Left lung (tissue), 10 donors: ENCODE data around the gene KDM7A. TPM values are rescaled to one million over a fixed set of nuclear protein-coding genes. Genes with fewer than 3 reads are reported as not detected.

Experiments used
- ATAC-seq: fragments of 200-7000 bp; cut with Tn5 transposase; one replicate; pipeline ENCODE4 v1.9.1; 2020; ENCODE audit warnings: moderate library complexity
- DNase-seq, 4 donors: peaks; one replicate each; pipeline ENCODE4 v3.0.0-alpha.2; 2013 to 2020
- H3K27ac ChIP-seq, 2 donors: fragments of 200-600 bp; sonication (generic) in 1 of 2; one replicate each; pipeline versions ENCODE4 v1.5.0 to v1.8.0; 2020 to 2021
- H3K27me3 ChIP-seq, 2 donors: fragments of 200-600 bp; sonication (generic) in 1 of 2; one replicate each; pipeline versions ENCODE4 v1.5.0 to v1.8.0; 2020 to 2021
- H3K36me3 ChIP-seq, 2 donors: fragments of 200-600 bp; sonication (generic) in 1 of 2; one replicate each; pipeline versions ENCODE4 v1.5.0 to v1.8.0; 2020 to 2021
- H3K4me1 ChIP-seq, 2 donors: fragments of 200-600 bp; one replicate each; pipeline ENCODE4 v1.8.0; 2021
- H3K4me3 ChIP-seq, 2 donors: fragments of 200-600 bp; sonication (generic) in 1 of 2; one replicate each; pipeline versions ENCODE4 v1.5.0 to v1.8.0; 2020 to 2021; ENCODE audit warnings: mild to moderate bottlenecking in 1 of 2
- H3K9me3 ChIP-seq, 2 donors: fragments of 200-600 bp; sonication (generic) in 1 of 2; one replicate each; pipeline versions ENCODE4 v1.5.0 to v1.8.0; 2020 to 2021
- CTCF ChIP-seq, 2 donors: fragments of 200-600 bp; sonication (generic) in 1 of 2; IDR thresholded peaks; one replicate each; pipeline versions ENCODE4 v1.5.0 to v1.8.0; 2021; ENCODE audit warnings: antibody characterized with exemption in 2 of 2
- intact Hi-C, 2 donors: fragments of 100-400 bp; cut with DNase I; formaldehyde crosslinking; loops; one replicate each; pipeline versions ENCODE4 v1.11.2 to v1.14.2; 2022
- polyA plus RNA-seq, 6 donors: library from polyadenylated mRNA; unstranded; fragments of 120-200 nt; gene quantifications; one replicate each; pipeline ENCODE4 v1.2.1, GENCODE V29; 2013; ENCODE audit not compliant: insufficient read length in 6 of 6
- total RNA-seq, 2 donors: library from RNA; stranded (reverse); fragmentation: NEBNext Ultra II Directional; extraction: Animal tissue kit (Norgen Biotek cat#: 25700); gene quantifications; one replicate each; pipeline ENCODE4 v1.2.1, GENCODE V29; 2021
- donor health status: DM: no; HTN: yes; CAD: no.
- donor health status: DM: no; HTN: no; CAD: no.

The KDM7A gene
- total and polyA plus RNA-seq, 8 donors = 13.2 to 20.1 (median 15.5) TPM

GRCh38 chr7:140195859-140196258 is 19.1 kb upstream of the KDM7A start:
- no peaks in the 10 kb centered on the region for H3K4me1 ChIP-seq
- no peak for TF ChIP-seq CTCF (IDR thresholded peaks at IDR 0.05)
- no peaks in the 10 kb centered on the region for H3K36me3 ChIP-seq
- no peak overlapping the region for H3K4me3 ChIP-seq
- no peaks in the 10 kb centered on the region for H3K27me3 ChIP-seq
- no peak overlapping the region for H3K27ac ChIP-seq
- DNase-seq = no peak
- H3K9me3 ChIP-seq = no peaks in the 10 kb centered on the region
- no peak for ATAC-seq
- intact Hi-C loops = no loop called here

GRCh38 chr7:140192620-140193019 is 15.8 kb upstream of the KDM7A start:
- no peaks in the 10 kb centered on the region for H3K27me3 ChIP-seq
- no peak for TF ChIP-seq CTCF (IDR thresholded peaks at IDR 0.05)
- no peak overlapping the region for H3K4me3 ChIP-seq
- H3K27ac ChIP-seq = no peak overlapping the region
- peak; percentile 29 for ATAC-seq
- intact Hi-C loops = no loop called here
- DNase-seq = no peak
- no peaks in the 10 kb centered on the region for H3K36me3 ChIP-seq
- H3K4me1 ChIP-seq = no peaks in the 10 kb centered on the region
- no peaks in the 10 kb centered on the region for H3K9me3 ChIP-seq

- H3K4me3 ChIP-seq = no peak overlapping the region
- intact Hi-C loops = no loop called here
- TF ChIP-seq CTCF (IDR thresholded peaks at IDR 0.05) = no peak
- H3K9me3 ChIP-seq = no peaks in the 10 kb centered on the region
- H3K4me1 ChIP-seq = no peaks in the 10 kb centered on the region
- no peak for DNase-seq
- H3K27me3 ChIP-seq = no peaks in the 10 kb centered on the region
- ATAC-seq = no peak
- H3K36me3 ChIP-seq = no peaks in the 10 kb centered on the region
- no peak overlapping the region for H3K27ac ChIP-seq
Observed at GRCh38 chr7:140192176-140192575, 15.4 kb upstream of the KDM7A start.

- no peak for DNase-seq
- no peak for ATAC-seq
- Histone ChIP-seq H3K36me3 (no peaks in the 10 kb centered on the region), H3K27ac (no peak overlapping the region), H3K9me3 (no peaks in the 10 kb centered on the region), H3K4me3 (no peak overlapping the region), H3K27me3 (no peaks in the 10 kb centered on the region), H3K4me1 (no peaks in the 10 kb centered on the region)
- TF ChIP-seq CTCF (IDR thresholded peaks at IDR 0.05) = no peak
- intact Hi-C loops = no loop called here
Observed at GRCh38 chr7:140190588-140190987, 13.8 kb upstream of the KDM7A start.

GRCh38 chr7:140189917-140190316 is 13.1 kb upstream of the KDM7A start:
- ATAC-seq = no peak
- Histone ChIP-seq H3K4me1 (no peaks in the 10 kb centered on the region), H3K27me3 (peaks cover 0 to under 1% of the 10 kb centered on the region in 2 donors), H3K36me3 (no peaks in the 10 kb centered on the region), H3K9me3 (no peaks in the 10 kb centered on the region), H3K27ac (no peak overlapping the region), H3K4me3 (no peak overlapping the region)
- intact Hi-C loops = no loop called here
- DNase-seq = no peak
- no peak for TF ChIP-seq CTCF (IDR thresholded peaks at IDR 0.05)
